HG03196 (cell line): ENCODE results near the gene ZFAND4.
A peak's percentile ranks its signal among the peaks of the same experiment; 100 is the strongest.
"Not testable (repeated sequence)": the region's sequence is repeated elsewhere in the genome, so short reads cannot be mapped to it uniquely, and the experiment has no call there.

Experiments used
- ATAC-seq: cut with Tn5 transposase; IDR thresholded peaks from one replicate; pipeline ENCODE4 v1.9.1; 2021; ENCODE audit not compliant: unreplicated experiment

ZFAND4 gene

DNA sequence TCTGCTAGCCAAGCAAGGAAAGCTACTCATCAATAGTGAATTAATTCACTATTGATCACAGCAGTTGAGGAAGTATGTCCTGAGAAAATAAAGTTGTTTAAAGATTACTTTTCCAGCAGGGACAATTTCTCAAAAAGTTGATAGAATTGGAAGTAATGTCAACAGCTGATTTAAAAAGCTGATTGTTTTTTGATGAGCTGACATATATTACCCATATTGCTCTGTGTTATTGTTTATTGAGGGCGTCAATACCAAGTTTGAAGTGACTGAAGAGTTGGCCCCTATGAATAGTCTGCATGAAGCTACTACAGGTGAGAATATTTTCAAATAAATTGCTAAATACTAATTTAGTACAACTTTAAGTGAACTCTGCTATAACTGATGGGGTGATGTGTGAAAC, 28.0 kb downstream of the ZFAND4 start:
- no peak for ATAC-seq

DNA sequence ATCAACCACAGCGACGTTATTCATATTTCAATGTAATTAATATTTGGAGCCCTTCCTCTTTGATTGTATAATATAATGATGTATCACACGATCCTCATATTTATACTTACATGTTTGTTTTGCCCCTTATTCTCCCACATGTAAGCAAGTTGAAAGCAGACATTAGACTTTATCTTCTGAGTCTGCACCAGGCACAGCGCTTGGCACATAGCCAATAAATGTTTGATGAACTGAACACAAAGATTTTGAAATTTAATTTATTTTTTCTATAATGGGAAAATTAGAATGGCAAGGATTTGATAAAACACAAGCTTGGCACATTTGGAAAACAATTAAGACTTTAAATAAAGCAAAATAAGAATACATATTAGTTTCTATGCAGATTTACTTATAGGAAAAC, 31.6 kb downstream of the ZFAND4 start:
- ATAC-seq = no peak

DNA sequence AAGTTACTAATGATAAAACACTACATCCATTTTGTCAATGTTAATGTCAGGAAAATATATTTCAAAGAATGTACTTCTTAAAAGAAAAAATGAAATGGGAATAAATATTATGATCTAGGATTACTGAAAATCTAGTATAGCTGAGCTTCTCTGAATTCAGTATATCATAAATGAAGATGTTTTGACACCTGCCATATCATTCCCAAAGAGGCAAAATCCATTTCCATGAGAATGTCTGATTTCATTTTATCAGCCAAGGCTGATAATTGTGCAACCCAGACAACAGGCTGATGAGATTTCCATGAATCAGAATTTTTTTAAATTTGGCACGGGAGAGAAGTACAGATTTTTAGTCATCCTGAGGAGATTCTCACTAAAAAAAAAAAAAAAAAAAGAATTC, 32.5 kb downstream of the ZFAND4 start:
- ATAC-seq = no peak

DNA sequence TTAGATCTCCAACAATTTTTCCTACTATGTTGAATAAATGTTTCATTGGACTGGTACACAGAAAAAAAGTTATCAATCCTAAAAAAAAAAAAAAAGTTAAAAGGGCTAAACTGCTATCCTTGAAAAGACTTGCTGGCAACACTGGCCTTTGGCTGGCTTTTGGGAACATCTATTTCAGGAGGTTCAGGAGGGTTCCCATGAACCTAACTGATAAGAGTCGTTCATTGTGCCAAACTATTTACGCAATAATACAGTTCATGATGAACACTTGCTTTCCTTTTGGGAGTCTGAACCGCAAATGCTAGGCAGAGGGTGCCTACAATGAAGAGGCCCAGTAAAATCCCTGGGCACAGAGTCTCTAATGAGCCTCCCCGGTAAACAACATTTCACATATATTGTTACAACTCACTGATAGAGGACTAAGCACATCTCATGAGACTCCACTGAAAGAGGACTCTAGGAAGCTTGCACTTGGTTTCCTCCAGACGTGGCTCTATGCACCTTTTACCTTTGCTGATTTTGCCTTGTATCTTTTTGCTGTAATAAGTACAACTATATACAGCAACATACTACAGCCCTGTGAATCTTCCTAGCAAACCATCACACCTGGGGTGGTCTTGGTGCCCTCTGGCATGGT, 45.0 kb downstream of the ZFAND4 start:
- no peak for ATAC-seq

DNA sequence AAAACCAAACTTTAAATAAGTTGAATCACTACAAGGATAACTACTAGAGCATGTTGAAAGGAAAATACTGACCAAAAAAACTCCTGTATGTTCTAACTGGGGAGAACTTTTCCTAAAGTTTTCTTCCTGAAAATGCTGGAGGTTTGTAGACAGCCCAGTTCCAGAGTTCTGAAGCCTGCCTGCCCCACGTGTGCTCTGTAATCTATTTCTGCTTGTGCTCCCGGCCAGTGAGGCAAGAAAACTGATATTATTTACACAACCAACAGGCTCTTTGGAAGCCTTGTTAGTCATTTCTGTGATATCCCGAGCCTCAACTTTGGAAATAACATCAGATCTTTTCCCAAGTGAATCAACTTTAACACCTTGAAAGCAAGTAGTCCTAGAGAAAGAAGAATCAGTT, 46.7 kb downstream of the ZFAND4 start:
- ATAC-seq = no peak

DNA sequence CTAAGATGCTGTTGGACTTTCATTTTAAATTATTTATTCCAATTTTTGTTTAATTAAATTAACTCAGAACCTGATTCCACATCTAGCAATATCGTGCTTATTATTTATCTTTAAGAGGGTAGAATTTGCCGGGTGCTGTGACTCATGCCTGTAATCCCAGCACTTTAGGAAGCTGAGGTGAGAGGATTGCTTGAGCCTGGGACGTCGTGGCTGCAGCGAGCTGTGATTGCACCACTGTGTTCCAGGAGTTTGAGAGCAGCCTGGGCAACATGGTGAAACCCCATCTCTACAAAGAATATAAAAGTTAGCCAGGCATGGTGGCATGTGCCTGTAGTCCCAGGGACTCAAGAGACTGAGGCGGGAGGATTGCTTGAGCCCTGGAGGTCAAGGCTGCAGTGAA, 47.8 kb downstream of the ZFAND4 start:
- ATAC-seq = no peak

DNA sequence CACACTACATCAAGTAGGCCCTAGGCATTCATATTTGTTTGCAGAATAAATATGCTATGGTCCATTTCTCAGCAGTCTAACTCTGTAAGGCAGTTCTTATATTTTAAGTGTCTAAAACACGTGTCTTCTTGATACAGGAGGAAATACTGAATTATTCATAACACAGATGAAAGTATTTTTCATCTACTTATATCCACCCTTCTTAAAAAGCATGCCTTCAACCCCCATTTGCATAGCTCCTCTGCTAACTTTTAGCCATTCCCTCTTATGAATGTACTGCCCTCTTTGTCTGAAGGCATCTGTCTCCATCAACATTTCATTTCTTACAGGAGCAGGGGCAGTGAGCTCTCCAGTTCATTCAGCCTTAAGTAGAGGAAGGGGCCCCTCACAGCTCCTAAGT, 57.7 kb downstream of the ZFAND4 start:
- ATAC-seq = no peak

DNA sequence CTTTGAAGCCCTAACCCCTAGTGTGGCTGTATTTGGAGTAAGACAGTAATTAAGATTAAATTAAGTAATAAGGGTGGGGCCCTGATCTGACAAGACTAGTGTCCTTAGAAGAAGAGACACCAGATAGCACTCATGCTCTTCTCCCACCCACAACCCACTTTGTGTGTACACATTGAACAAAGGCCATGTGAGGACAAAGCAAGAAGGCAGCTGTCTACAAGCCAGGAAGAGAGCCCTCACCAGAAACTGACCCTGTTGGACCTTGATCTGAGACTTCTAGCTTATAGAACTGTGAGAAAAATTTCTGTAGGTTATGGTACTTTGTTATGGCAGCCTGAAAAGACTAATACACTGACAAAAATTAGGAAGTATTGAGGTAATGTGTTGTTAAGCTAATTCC, 59.8 kb downstream of the ZFAND4 start:
- ATAC-seq = no peak

DNA sequence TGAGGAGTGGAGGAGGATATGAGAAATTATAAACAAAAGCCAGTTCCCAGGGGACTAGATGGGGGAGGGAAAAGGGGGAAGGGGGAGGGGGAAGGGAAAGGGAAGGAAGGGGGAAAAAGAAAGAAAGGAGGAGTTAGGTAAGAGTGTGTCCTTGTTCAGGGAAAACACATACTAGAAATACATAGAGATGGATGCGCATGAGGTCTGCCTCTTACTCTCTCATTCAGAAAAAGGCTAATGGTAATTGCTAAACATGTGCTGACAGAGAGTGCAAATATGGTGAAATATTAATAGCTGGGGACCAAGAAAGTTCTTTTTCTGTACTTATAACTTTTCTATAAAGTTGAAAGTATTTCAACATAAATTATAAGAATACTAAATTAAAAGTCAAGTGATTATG, 64.5 kb downstream of the ZFAND4 start:
- no peak for ATAC-seq

DNA sequence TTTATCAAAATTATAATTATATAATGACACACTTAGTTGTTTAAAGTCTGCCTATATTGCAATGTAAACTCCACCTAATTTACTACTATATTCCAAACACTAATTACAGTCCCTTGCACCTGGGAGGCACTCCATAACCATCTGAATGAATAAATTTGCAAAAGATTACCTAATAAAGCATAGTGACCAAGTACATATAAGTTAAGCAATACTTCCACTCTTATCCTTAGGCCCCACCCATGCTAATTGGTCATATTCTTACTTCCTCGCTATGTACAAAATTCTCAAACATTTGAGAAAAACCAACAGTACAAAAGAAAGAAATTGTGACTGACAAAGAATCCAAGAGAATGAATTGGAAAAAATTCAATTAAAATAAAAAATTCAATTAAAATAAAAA, 65.3 kb downstream of the ZFAND4 start:
- ATAC-seq = no peak

DNA sequence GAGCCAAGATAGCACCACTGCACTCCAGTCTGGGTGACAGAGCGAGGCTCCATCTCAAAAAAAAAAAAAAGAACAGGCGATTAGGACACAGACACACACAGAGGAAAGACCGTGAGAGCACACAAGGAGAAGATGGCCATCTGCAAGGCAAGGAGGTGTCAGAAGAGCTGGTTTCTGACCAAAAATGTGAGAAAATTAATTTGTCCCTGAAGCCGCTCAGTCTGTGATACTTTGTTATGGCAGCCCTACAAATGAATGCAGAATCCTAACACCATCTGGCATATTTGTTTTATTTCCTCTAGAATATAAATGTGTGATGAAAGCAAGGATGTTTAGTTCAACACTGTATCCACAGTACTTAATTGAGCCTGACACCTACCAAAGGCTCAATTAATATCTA, 69.7 kb downstream of the ZFAND4 start:
- ATAC-seq = no peak

DNA sequence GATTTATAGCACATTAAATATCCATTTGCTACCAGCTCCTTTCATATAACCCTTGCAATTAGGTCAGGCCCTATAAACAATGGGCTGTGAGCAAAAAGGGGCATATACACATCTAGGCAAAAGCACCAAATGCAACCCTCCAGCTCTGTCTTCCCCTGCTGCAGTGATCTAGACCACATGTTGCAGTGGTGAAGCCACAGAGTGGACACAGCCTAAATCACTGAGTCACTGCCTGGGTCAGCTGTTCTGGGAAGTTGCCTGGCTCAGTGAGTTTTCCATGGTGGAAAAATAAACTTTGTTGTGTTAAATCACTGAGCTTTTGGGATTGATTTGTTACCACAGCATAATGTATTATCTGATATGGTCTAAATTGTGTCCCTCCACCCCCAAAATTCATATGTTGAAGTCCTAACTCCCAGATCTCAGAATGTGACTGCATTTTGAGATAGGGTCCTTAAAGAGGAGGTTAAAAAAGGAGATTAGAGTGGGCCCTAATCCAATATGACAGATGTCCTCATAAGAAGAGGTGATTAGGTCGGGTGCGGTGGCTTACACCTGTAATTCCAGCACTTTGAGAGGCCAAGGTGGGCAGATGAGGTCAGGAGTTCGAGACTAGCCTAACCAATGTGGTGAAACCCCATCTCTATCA, 70.4 kb downstream of the ZFAND4 start:
- no peak for ATAC-seq

DNA sequence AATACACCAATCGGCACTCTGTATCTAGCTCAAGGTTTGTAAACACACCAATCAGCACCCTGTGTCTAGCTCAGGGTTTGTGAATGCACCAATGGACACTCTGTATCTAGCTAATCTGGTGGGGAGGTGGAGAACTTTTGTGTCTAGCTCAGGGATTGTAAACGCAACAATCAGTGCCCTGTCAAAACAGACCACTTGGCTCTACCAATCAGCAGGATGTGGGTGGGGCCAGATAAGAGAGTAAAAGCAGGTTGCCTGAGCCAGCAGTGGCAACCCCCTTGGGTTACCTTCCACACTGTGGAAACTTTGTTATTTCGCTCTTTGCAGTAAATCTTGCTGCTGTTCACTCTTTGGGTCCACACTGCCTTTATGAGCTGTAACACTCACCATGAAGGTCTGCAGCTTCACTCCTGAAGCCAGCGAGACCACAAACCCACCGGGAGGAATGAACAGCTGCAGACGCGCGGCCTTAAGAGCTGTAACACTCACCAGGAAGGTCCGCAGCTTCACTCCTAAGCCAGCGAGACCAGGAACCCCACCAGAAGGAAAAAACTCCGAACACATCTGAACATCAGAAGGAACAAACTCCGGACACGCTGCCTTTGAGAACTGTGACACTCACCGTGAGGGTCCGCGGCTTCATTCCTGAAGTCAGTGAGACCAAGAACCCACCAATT, 71.2 kb downstream of the ZFAND4 start:
- not testable (repeated sequence) for ATAC-seq

DNA sequence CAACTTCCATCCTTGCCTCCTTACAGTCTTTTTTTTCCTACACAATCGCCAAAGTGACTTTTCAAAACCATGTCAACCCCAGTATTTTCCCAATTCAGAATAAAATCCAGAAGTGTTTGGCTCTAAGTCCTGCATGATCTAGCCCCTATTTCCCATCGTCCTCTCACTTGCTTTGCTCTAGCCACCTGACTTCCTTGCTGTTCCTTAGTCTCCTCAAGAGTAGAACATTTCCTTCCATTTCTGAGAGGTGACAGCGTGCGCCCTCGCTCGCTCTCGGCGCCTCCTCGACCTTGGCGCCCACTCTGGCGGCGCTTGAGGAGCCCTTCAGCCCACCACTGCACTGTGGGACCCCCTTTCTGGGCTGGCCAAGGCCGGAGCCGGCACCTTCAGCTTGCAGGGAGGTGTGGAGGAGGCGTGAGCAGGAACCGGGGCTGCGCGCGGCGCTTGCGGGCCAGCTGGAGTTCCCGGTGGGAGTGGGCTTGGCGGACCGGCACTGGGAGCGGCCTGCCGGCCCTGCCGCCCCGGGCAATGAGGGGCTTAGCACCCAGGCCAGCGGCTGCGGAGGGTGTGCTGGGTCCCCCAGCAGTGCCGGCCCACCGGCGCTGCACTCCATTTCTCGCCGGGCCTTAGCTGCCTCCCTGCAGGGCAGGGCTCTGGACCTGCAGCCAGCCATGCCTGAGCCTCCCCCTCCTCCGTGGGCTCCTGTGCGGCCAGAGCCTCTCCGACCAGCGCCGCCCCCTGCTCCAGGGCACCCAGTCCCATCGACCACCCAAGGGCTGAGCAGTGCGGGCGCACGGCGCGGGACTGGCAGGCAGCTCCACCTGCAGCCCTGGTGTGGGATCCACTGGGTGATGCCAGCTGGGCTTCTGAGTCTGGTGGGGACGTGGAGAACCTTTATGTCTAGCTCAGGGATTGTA, 72.0 kb downstream of the ZFAND4 start:
- ATAC-seq = not testable (repeated sequence)

DNA sequence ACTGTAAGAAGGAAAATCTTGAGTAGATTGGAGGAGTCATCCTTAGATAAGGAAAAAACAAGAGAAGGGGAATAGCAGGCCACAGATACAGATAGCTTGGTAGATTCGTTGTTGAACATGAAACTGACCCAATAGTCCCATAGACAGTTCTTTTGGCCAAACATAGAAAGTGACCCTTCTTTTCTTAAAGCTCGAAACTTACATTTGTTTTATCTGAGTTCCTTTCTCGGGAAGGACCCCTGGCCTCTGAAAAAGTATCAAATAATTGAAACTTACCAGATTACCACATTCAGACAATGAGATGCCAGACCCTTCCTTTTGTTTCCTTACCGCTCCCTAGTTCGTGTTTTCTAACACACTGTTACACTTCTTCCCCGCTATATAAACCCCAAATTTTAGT, 72.9 kb downstream of the ZFAND4 start:
- no peak for ATAC-seq

DNA sequence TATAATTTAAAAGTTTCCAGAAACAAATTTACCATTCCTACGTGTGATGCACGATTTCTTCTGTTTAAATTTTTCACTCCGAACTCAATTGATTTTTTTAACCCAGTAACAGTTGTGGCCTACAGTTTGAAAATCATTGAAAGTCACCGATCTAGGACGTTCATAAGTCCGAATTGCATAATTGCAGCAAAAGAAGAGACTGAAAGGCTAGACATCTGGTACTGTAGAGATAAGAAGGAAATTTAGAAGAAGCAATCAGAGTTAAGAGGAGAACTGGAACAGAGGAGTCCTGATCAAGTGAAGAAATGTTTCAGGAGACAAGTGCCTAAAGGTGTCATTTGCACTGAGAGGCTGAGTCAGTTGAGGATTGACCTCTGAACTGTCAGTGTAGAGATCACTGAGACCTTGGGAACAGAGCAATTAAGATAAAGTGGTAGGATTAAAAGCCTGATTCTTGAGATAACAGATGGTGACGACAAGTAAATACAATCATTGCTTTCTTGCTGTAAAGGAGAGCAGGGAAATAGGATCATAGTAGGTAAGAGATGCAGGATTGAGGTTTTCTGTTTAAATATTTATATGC, 73.5 kb downstream of the ZFAND4 start:
- no peak for ATAC-seq

DNA sequence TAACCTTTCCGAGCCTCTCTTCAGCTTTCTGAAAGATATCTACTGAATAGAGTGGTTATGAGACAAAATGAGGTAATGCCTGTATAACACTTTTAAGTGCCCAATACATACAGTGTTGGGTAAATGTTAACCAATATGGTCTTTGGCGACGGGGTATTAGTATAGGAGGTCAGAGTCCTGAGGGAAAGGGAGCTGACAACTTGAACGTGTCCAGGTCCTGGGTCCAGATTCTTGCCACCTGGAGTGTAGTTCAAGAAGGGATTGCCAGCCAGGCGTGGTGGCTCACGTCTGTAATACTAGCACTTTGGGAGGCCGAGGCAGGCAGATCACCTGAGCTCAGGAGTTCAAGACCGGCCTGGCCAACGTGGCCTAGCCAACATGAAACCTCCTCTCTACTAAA, 76.0 kb downstream of the ZFAND4 start:
- no peak for ATAC-seq

DNA sequence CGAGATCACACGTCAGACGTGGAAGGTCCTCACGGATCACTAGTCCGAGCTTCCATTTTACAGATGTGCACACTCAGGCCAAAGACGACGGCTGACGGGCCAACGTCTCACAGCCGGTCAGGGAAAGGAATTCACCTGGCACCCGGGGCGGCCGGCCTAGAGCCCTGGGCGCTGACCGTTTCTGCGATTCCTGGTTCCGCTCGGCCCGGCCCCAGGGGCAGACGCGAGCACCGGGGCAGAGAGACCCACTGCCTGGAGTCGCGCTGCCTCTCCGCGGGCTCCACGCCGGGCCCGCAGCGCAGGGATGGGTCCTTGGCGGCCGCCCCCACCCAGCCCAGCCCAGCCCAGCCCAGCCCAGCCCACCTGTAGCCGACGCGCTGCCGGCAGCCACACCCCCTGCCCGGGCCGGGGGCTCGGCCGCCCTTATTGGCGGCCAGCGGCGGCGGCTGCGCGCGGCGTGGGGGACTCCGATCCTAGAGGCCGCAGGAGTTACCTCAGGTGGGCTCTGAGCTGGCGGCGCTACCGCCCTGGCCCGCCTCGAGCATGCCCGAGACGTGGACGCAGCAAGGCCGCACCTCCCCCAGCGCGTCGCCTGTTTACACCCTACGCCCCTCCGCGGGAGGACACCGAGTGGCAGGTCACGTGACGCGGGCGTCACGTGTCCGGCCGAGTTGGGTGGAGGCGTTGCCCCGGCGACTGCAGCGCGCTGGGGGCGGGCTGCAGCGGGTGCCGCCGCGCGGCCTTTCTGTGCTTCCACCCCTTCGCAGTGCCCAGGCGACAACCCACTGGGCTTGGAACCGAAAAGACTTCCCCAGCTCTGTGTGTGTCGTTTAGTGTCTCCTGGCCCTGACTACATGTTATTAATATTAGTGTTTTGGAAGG, 78.1 kb downstream of the ZFAND4 start:
- ATAC-seq = peak; percentile 92

DNA sequence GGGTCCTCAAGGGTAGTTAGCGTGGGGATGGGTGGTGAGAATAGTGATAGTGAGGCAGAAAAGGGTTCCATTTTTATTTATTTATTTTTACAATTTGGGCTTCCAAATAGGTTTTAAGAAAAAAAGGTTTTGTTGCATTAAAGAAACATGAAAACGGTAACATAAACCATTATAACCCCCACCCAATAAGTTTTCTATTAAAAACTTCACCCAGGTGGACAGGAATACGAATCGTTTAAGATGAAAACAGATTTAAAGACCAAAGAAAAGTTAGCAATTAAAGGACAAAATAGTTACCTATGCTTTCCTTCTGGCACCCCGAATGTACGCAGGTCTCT, 78.7 kb downstream of the ZFAND4 start:
- ATAC-seq = no peak

DNA sequence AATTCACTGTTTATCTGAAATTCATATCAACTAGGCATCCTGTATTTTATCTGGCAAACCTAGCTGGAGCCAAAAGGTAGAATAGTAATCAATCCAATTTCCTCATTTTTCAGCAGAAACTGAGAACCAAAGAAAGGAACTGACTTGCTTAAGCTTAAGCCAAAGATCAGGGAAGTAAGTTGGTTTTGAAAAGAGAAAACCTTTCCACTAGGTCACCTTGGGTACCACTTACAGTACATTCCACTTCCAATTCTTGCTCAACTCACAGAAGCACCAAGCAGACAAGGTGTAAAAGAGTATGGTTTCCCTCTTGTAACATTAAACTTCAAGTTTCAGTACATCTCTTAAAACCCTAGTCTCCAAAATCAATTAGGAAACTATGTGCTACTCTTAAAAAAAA, 79.6 kb downstream of the ZFAND4 start:
- ATAC-seq = no peak
